Mammary epithelial cell (primary cell): ENCODE results near the gene SEMA3G.

ENCODE experiments used
- CTCF ChIP-seq, 2 donors: IDR thresholded peaks in 1 of 2; conservative IDR thresholded peaks in 1 of 2; 2 replicates each; pipeline ENCODE4 v1.5.1; 2011 to 2012; ENCODE audit warnings: inconsistent platforms in 2 of 2, low read length in 2 of 2, mild to moderate bottlenecking in 2 of 2, control low read depth in 1 of 2, low read depth in 1 of 2; ENCODE audit not compliant: insufficient read depth in 1 of 2; ENCODE audit errors: extremely low read depth in 1 of 2
- EZH2 ChIP-seq: IDR thresholded peaks from 2 replicates; pipeline ENCODE4 v1.6.1; 2012; ENCODE audit warnings: low read length, inconsistent platforms, borderline replicate concordance

GRCh38 chr3:52480768-52481715 lies 36.1 kb upstream of the SEMA3G start:
- TF ChIP-seq CTCF (conservative IDR thresholded peaks at IDR 0.05 in 1 of 2, IDR thresholded peaks at IDR 0.05 in 1 of 2; ENCODE audit: extremely low read depth in 1 of 2, insufficient read depth in 1 of 2, low read depth in 1 of 2, low read length in 2 of 2) (no peak), EZH2 (no peak)
